ENCODE data around the gene TBL1X. TPM values are rescaled to one million over a fixed set of nuclear protein-coding genes. Genes with fewer than 3 reads are reported as not detected.

The TBL1X gene
- total and polyA plus RNA-seq, 2 of the 4 experiments (the other 2 are of a cell fraction): 16.2 to 20.8 TPM

DNA sequence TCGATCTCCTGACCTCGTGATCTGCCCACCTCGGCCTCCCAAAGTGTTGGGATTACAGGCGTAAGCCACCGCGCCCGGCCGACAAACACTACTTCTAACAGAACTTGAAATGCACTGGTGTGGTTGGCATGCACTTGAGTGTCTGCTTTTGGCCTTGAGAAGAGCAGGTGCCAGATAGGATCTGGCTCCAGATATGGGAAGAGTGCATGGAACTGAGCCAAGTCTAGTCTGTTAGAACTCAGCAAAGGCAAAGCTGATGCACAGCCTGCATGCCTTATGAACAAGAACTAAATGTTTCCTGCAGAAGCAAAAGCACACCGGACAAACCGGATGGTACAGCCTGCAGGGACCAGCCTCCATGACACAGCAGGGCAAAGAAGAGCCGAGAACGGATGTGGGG is 35.1 kb upstream of the TBL1X start:
- Histone ChIP-seq H3K27me3 (ENCODE audit: control insufficient read depth, insufficient read depth, low read length) (no peaks in the 10 kb centered on the region), H3K56ac (ENCODE audit: extremely low read depth, insufficient read depth, low read length) (no peak overlapping the region), H4K91ac (ENCODE audit: insufficient read depth, low read depth, low read length) (no peak overlapping the region), H2AK9ac (replicated peaks; ENCODE audit: low read depth, low read length, poor library complexity) (no peak overlapping the region), H3K9me1 (ENCODE audit: insufficient read depth, low read length) (no peaks in the 10 kb centered on the region), H3K27ac (ENCODE audit: insufficient read depth, low read length) (no peak overlapping the region), H4K5ac (ENCODE audit: low read depth, low read length) (no peak overlapping the region), H2BK120ac (ENCODE audit: low read depth, low read length) (no peak overlapping the region), H3K14ac (replicated peaks; ENCODE audit: low read depth, low read length) (no peak overlapping the region), H2BK15ac (ENCODE audit: low read depth, low read length) (no peak overlapping the region), H4K20me1 (ENCODE audit: insufficient read depth, low read length) (no peaks in the 10 kb centered on the region), H3K79me1 (ENCODE audit: low read depth in 1 of 2, low read length in 2 of 2) (no peaks in the 10 kb centered on the region), H2AK5ac (ENCODE audit: low read depth, low read length) (no peak overlapping the region), H3K36me3 (ENCODE audit: control insufficient read depth, insufficient read depth, low read length) (no peaks in the 10 kb centered on the region), H3K4ac (ENCODE audit: low read depth, low read length) (no peak overlapping the region), H4K8ac (ENCODE audit: low read depth in 2 of 2, low read length in 2 of 2) (no peak overlapping the region), H2BK5ac (ENCODE audit: low read depth, low read length, poor library complexity, severe bottlenecking) (no peak overlapping the region), H3K4me2 (ENCODE audit: low read depth, low read length) (no peak overlapping the region), H2BK20ac (ENCODE audit: low read depth, low read length) (no peak overlapping the region), H2AFZ (replicated peaks; ENCODE audit: low read length, poor library complexity) (no peak overlapping the region), H3K4me1 (ENCODE audit: control insufficient read depth, insufficient read depth, low read length) (no peaks in the 10 kb centered on the region; the same call in 1 of the 2 replicates), H3K4me3 (ENCODE audit: insufficient read depth, low read depth, low read length) (no peak overlapping the region), H3K18ac (ENCODE audit: low read depth, low read length) (no peak overlapping the region), H3K23ac (ENCODE audit: low read depth, low read length) (no peak overlapping the region), H3K9ac (ENCODE audit: low read depth, low read length) (no peak overlapping the region), H3K9me3 (ENCODE audit: control insufficient read depth, insufficient read depth, low read length) (no peaks in the 10 kb centered on the region; the same call in 1 of the 2 replicates)
- TF ChIP-seq POLR2A (IDR thresholded peaks at IDR 0.05; ENCODE audit: low read depth, low read length): no peak
- no peak for TF ChIP-seq MXI1 (IDR thresholded peaks at IDR 0.05; ENCODE audit: borderline replicate concordance, low read depth, low read length)
- TF ChIP-seq NFE2L2 (IDR thresholded peaks at IDR 0.05; ENCODE audit: low read depth, low read length): no peak
- no peak for TF ChIP-seq MAFK (IDR thresholded peaks at IDR 0.05; ENCODE audit: low read depth, low read length)
- TF ChIP-seq SMC3 (IDR thresholded peaks at IDR 0.05; ENCODE audit: low read depth, low read length): no peak
- TF ChIP-seq FOS (IDR thresholded peaks at IDR 0.05; ENCODE audit: low read depth, low read length): no peak
- TF ChIP-seq CTCF (conservative IDR thresholded peaks at IDR 0.05; ENCODE audit: low read depth, low read length): no peak
- TF ChIP-seq ELK1 (IDR thresholded peaks at IDR 0.05; ENCODE audit: borderline replicate concordance, low read depth, low read length): no peak
- no peak for TF ChIP-seq RAD21 (IDR thresholded peaks at IDR 0.05; ENCODE audit: low read length)
- no peak for TF ChIP-seq MAZ (IDR thresholded peaks at IDR 0.05; ENCODE audit: borderline replicate concordance, low read depth, low read length)
- TF ChIP-seq, protein P1, sequence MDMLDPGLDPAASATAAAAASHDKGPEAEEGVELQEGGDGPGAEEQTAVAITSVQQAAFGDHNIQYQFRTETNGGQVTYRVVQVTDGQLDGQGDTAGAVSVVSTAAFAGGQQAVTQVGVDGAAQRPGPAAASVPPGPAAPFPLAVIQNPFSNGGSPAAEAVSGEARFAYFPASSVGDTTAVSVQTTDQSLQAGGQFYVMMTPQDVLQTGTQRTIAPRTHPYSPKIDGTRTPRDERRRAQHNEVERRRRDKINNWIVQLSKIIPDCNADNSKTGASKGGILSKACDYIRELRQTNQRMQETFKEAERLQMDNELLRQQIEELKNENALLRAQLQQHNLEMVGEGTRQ (IDR thresholded peaks at IDR 0.05; ENCODE audit: low read depth, low read length): no peak
- TF ChIP-seq BHLHE40 (IDR thresholded peaks at IDR 0.05; ENCODE audit: low read depth, low read length): no peak
- no peak for TF ChIP-seq RFX5 (IDR thresholded peaks at IDR 0.05; ENCODE audit: low read depth, low read length)
- TF ChIP-seq CHD1 (IDR thresholded peaks at IDR 0.05; ENCODE audit: low read depth, low read length): no peak
- no peak for TF ChIP-seq RCOR1 (IDR thresholded peaks at IDR 0.05; ENCODE audit: insufficient replicate concordance, low read length)
- TF ChIP-seq CEBPB (IDR thresholded peaks at IDR 0.05; ENCODE audit: low read depth, low read length): no peak
- no TSS peak for BruUV-seq (replicated peaks)
- no peak for DNase-seq
- in situ Hi-C loops (cut with MboI; ENCODE audit: low sequenced_read_pairs): no loop called here
- CTCF ChIA-PET: no interaction called here
- ATAC-seq (ENCODE audit: low read depth): no peak
- intact Hi-C loops (cut with micrococcal nuclease): no loop called here
- POLR2A ChIA-PET (ENCODE audit: unreplicated experiment): no interaction called here
- WGBS, 2 experiments (ENCODE audit: extremely low coverage in 2 of 2, insufficient read length in 1 of 2): 45% methylated on average over 4 of the region's 12 CpGs; no CpG with 5 or more reads in 1 of the 2 experiments
- dilution Hi-C loops (cut with HindIII; ENCODE audit: low sequenced_read_pairs, unreplicated experiment): no loop called here

All from IMR-90 (cell line).